NCI-H1930 (cell line): ENCODE results near the gene DSE.
"Not testable (repeated sequence)": the region's sequence is repeated elsewhere in the genome, so short reads cannot be mapped to it uniquely, and the experiment has no call there.

Experiments used
- DNase-seq, 2 experiments: peaks; one replicate each; lab custom pipeline; 2025; lab: John Stamatoyannopoulos, UW

The DSE gene

GRCh38 chr6:116370760-116371119, at the start of gene DSE:
DSE (plus strand) TSS chr6:116370947; CDS start chr6:116399251, 28,304 bp downstream.
- DNase-seq: peak in 1 of 2 experiments; percentile 14

- not testable (repeated sequence) for DNase-seq
Measured at GRCh38 chr6:116321933-116322332, 48.8 kb upstream of the DSE start.

GRCh38 chr6:116323863-116324262, 46.9 kb upstream of the DSE start:
- DNase-seq: no peak

GRCh38 chr6:116325634-116326132, 45.1 kb upstream of the DSE start:
- not testable (repeated sequence) for DNase-seq

GRCh38 chr6:116326181-116326671, 44.5 kb upstream of the DSE start:
- DNase-seq: no peak

- DNase-seq: no peak
Measured at GRCh38 chr6:116326996-116327395, 43.8 kb upstream of the DSE start.

GRCh38 chr6:116327803-116328527, 42.8 kb upstream of the DSE start:
- DNase-seq: no peak

- no peak for DNase-seq
Measured at GRCh38 chr6:116328528-116328903, 42.2 kb upstream of the DSE start.

- no peak for DNase-seq
Measured at GRCh38 chr6:116329156-116329555, 41.6 kb upstream of the DSE start.

- no peak for DNase-seq
Measured at GRCh38 chr6:116330511-116330910, 40.2 kb upstream of the DSE start.

GRCh38 chr6:116332096-116332495, 38.7 kb upstream of the DSE start:
- no peak for DNase-seq

GRCh38 chr6:116334638-116335409, 35.9 kb upstream of the DSE start:
- not testable (repeated sequence) for DNase-seq

GRCh38 chr6:116335612-116336215, 35.0 kb upstream of the DSE start:
- no peak for DNase-seq

GRCh38 chr6:116338943-116339342, 31.8 kb upstream of the DSE start:
- DNase-seq: no peak

GRCh38 chr6:116340625-116341024, 30.1 kb upstream of the DSE start:
- DNase-seq: not testable (repeated sequence)

GRCh38 chr6:116349216-116349615, 21.5 kb upstream of the DSE start:
- DNase-seq: no peak

GRCh38 chr6:116351101-116351500, 19.6 kb upstream of the DSE start:
- DNase-seq: no peak

- DNase-seq: no peak
Measured at GRCh38 chr6:116352515-116353471, 18.0 kb upstream of the DSE start.

- no peak for DNase-seq
Measured at GRCh38 chr6:116354236-116354635, 16.5 kb upstream of the DSE start.

- no peak for DNase-seq
Measured at GRCh38 chr6:116355796-116356195, 15.0 kb upstream of the DSE start.

GRCh38 chr6:116359131-116359530, 11.6 kb upstream of the DSE start:
- DNase-seq: no peak

- no peak for DNase-seq
Measured at GRCh38 chr6:116359835-116360234, 10.9 kb upstream of the DSE start.
